ENCODE data around the gene SOX2.
A peak's percentile ranks its signal among the peaks of the same experiment; 100 is the strongest.

The SOX2 gene

GRCh38 chr3:181705086-181705480 is 6.6 kb upstream of the SOX2 start:
- no peak for DNase-seq

GRCh38 chr3:181707980-181708379 is 3.7 kb upstream of the SOX2 start:
- no peak for DNase-seq

- DNase-seq: no peak
These were observed 2.0 kb upstream of the SOX2 start for GRCh38 chr3:181709537-181710279.

DNA sequence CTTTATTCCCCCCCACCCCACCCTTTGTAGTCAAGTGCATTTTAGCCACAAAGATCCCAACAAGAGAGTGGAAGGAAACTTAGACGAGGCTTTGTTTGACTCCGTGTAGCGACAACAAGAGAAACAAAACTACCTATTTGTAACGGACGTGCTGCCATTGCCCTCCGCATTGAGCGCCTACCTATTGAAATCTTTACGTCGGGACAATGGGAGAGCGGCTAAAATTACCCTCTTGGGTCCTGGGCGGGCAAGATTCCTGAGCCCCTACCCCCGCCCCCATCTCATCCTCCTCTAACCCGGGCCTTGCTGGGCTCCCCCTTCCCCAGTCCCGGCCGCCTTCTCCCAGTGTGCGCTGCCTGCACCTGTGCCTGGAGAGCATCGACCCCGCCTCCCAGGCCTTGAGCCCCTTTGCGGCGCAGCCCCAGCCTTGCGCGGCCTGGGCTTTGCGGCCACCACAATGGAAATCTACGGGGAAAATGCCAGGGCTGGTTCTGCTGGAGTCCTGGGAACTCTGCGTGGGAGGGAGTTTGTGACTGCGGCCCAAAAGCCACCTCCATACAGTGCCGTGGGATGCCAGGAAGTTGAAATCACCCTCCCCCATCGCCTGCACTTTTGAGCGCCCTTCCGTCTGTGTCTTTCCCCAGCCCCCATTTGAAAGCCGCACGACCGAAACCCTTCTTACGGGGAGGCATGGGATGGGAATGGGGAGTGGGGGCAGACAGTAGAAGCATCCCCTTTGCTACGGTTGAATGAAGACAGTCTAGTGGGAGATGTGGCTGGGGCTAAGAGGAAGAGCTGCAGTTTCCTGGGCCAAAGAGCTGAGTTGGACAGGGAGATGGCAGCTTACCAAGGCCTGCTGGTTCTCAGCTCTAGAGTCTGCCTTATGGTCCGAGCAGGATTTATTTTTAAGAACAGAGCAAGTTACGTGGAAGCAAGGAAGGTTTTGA is 1.1 kb upstream of the SOX2 start:
- DNase-seq: no peak

DNA sequence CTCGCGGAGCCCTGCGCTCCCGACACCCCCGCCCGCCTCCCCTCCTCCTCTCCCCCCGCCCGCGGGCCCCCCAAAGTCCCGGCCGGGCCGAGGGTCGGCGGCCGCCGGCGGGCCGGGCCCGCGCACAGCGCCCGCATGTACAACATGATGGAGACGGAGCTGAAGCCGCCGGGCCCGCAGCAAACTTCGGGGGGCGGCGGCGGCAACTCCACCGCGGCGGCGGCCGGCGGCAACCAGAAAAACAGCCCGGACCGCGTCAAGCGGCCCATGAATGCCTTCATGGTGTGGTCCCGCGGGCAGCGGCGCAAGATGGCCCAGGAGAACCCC is 464 bp downstream of the SOX2 start:
- DNase-seq: no peak

DNA sequence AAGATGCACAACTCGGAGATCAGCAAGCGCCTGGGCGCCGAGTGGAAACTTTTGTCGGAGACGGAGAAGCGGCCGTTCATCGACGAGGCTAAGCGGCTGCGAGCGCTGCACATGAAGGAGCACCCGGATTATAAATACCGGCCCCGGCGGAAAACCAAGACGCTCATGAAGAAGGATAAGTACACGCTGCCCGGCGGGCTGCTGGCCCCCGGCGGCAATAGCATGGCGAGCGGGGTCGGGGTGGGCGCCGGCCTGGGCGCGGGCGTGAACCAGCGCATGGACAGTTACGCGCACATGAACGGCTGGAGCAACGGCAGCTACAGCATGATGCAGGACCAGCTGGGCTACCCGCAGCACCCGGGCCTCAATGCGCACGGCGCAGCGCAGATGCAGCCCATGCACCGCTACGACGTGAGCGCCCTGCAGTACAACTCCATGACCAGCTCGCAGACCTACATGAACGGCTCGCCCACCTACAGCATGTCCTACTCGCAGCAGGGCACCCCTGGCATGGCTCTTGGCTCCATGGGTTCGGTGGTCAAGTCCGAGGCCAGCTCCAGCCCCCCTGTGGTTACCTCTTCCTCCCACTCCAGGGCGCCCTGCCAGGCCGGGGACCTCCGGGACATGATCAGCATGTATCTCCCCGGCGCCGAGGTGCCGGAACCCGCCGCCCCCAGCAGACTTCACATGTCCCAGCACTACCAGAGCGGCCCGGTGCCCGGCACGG is 991 bp downstream of the SOX2 start:
- peak; percentile 53 for DNase-seq

DNA sequence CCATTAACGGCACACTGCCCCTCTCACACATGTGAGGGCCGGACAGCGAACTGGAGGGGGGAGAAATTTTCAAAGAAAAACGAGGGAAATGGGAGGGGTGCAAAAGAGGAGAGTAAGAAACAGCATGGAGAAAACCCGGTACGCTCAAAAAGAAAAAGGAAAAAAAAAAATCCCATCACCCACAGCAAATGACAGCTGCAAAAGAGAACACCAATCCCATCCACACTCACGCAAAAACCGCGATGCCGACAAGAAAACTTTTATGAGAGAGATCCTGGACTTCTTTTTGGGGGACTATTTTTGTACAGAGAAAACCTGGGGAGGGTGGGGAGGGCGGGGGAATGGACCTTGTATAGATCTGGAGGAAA is 1.5 kb downstream of the SOX2 start:
- DNase-seq: no peak

- DNase-seq: no peak
These were observed 2.2 kb downstream of the SOX2 start for GRCh38 chr3:181713676-181714612.

DNA sequence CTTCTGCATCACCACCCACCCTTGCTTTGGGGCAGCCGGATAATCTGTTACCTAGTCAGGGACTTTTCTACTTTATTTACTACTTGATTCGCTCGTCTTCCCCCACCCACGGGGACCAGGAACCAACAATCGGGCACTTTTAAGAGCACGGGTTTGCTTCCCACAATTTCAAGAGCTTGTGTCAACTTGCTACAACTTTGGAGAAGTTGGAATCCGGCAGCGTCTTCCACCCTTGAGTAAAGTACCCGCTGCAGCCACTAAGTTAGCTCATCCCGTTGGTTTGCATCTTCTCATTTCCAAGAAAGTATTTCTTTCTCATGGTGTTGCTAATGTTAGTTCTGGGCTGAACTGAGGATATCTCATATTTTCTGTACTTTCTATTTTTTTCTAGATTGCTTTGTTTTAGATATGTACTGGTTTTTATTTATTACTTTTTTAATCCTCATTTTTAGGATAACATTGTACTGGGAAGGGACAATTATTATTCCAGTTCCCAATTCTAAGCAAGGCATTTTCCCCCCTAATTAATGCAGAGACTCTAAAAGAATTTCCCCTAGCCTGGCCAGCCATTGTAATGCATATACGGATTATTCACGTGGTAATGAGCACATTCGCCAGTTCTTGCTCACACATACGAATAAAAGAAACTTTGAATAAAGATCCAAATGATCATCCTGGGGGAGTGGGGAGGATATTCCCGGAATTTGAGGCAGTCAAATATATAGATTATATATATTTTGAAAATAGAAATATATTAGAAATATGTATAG is 4.0 kb downstream of the SOX2 start:
- DNase-seq: no peak

DNA sequence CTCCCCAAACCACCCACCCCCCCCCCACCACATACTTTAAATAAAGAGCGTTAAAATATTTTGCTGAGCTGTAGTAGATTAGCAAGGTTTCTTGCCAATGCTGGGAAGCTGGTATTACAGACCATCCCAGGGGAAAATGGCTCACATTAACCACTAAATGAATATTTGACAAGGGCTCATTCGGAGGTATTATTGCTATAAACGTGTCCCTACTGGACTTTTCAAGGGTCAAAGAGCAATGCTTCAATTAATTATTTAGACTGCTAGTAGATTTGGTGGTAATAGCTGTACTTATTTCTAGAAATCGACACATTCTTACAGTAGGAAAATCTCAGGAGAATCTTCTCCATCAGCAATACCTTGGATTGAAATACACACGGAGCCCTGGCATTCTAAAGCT is 5.2 kb downstream of the SOX2 start:
- no peak for DNase-seq

DNA sequence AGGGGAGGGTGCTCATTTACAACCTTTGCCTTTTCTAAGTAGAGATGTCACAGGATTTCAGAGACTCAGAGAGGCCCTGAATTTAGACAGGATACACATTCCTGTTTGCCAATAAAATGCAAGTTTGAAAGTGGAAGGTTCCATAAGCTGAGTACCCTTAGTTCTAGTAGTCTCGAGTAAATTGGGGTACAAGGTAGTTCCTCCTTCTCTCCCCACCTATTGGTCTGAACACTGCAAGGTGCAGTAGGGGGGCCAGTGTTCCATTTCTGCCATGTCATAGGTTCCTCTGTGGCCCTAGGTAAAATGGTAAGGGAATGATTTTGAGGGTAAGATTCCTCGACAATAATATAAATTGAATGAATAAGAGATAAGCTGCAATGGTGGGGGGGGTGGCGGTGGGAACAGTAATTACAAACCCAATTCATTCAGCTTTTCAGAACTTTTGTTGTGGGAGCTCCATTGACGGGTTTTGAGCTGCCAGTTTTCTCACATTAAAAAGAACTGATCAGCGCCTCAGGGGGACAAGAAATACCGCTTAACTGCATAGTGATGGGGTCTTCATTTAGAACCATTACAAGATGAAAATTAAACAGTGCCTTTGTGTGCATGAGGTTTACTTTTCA is 5.9 kb downstream of the SOX2 start:
- DNase-seq: no peak

DNA sequence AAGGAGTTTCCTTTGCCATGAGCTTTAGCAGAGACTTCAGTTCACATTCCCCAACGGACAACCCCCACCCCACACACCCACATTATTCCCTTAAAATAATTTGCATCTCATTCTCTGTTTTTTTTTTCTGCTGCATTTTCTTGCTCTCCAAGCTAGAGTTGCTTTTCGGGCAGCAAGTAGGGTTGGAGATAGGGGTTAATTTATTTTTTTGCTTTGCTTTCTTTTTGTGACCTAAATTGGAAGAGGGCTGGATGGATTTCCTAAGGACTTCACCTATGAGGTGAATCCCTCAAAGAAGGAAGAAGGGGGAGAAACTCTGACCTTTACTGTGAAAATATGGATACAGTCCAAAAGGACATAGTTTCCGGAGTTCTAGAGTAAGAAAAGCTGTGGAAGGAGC is 6.6 kb downstream of the SOX2 start:
- DNase-seq: no peak

- no peak for DNase-seq
These were observed 7.5 kb downstream of the SOX2 start for GRCh38 chr3:181718987-181719911.

DNA sequence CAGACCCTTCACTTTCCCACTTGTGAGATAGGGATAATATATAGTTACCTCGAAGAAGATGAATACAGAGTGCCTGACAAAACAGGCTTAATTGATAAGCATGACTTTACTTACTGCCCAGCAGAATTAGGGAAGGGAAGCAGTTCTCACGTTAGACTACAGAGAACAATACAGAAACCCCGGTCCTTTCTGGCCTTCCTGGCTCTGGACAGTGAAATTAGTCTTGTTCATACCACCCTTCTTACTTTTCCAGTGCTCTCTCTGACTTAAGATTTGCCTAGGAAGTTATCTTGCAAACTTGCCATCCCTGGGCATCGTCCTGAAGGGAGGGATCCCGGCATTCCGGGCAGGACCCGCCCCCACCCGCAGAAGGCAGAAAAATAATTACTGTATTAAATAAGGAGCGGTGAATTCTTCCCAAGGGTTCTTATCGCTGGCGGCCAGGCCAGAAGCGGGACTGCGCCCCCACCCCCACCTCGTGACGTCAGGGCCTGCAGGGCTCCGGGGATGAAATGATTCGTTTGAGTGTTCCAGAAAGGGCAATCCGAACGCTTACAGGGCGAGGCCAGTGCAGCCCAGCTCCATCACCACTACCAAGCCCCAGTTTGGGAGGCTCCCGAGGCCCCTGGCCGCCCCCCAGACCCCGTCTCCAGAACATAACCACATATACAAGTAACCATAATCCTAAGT is 8.4 kb downstream of the SOX2 start:
- no peak for DNase-seq

- no peak for DNase-seq
These were observed 9.5 kb downstream of the SOX2 start for GRCh38 chr3:181721046-181721875.

GRCh38 chr3:181722156-181722555 is 10.4 kb downstream of the SOX2 start:
- no peak for DNase-seq

- DNase-seq: no peak
These were observed 11.2 kb downstream of the SOX2 start for GRCh38 chr3:181722766-181723425.

GRCh38 chr3:181723625-181724191 is 12.0 kb downstream of the SOX2 start:
- no peak for DNase-seq

Data from 8988T (cell line).